ENCODE measurements around the gene AKNA. TPM values are rescaled to one million over a fixed set of nuclear protein-coding genes. Genes with fewer than 3 reads are reported as not detected.

AKNA gene
- total and polyA plus RNA-seq, 2 of the 8 experiments (the other 6 are each of a cell fraction or from before 2014, with no cell fraction given) = 21.0 to 27.4 TPM

- TF ChIP-seq CHD7 (IDR thresholded peaks at IDR 0.05; ENCODE audit: insufficient replicate concordance, low read length) (no peak), USF2 (IDR thresholded peaks at IDR 0.05; ENCODE audit: low read length) (no peak), SP1 (IDR thresholded peaks at IDR 0.05; ENCODE audit: low read depth, low read length) (no peak), TBP (IDR thresholded peaks at IDR 0.05; ENCODE audit: low read depth, low read length) (no peak), GABPA (IDR thresholded peaks at IDR 0.05; ENCODE audit: borderline replicate concordance, insufficient read depth, low read length) (no peak), RFX5 (IDR thresholded peaks at IDR 0.05; ENCODE audit: borderline replicate concordance, low read depth, low read length) (no peak), TAF1 (IDR thresholded peaks at IDR 0.05; ENCODE audit: low read depth, low read length) (no peak)
Observed at GRCh38 chr9:114345493-114346065, 42.2 kb downstream of the AKNA start (continued).
